22Rv1 (cell line): Measurements from ENCODE around the gene ITGAV.

ENCODE experiments used
- H3K27ac ChIP-seq: fragments of 450-650 bp; 2 replicates; pipeline ENCODE4 v1.5.1; 2017
- CTCF ChIP-seq: fragments of 450-650 bp; IDR thresholded peaks from 2 replicates; pipeline ENCODE4 v1.5.1; 2017; ENCODE audit warnings: mild to moderate bottlenecking
- ZFX ChIP-seq: fragments of 450-650 bp; IDR thresholded peaks from 2 replicates; pipeline ENCODE4 v1.6.1; 2017; ENCODE audit warnings: antibody characterized with exemption, borderline replicate concordance

Gene ITGAV

DNA sequence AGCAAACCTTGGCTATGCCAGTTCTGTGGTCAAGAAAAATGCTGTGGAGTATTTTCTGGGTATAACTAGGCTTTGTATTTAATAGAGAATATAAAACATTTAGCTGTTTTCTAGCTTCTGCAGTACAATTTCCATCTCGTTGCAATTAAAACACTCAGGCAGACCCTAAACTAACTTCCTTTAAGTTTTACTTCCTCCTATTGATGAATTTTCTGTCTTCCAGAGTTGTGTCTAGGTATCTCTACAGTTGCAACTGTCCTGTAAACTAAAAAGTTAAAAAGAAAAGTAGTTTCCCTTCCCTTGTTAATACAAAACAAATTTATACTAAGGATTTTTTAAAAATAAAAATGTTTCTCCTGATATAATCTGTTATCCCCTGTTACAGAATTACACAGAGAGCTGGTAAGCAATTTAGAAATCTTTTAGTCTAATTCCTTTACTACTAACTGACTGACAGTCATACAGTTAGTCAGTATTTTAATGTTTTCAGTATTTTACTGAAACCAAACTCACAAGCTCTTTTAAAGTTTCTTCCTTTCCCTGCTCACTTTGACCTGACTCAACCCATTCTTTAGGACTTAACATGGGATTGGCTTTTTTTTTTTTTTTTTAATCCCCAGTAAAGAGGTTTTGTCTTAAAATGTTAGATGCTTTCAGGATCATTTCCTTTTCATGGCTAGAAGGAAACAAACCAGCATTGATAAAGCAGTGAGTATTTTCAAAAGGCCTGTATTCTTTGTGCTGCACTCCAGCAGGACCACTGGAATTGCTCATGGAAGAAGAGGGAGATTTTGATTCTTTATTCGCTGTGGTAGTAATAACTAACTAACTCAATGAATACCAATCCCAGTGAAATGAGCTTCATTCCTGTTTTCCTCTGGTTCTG lies 22.9 kb downstream of the ITGAV start:
- H3K27ac ChIP-seq = no peak overlapping the region
- TF ChIP-seq CTCF (no peak), ZFX (no peak)

DNA sequence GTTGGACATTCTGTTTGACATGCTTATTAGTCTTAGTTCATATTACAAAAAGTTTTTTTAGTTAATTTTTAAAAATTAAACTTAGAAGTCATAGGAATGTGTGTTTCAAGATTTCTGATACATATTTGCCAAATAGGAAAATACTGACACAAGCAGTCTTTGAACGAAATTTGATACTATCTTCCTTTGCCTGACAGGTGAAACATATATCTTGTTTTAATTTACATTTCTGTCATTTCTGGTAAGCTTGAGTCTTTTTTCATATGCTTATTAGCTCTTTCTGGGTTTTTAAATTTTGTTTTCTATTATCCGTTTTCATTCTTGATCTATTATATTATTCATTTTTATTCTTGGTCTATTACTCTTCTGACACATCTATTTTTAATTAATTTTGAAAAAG lies 24.5 kb downstream of the ITGAV start:
- H3K27ac ChIP-seq = no peak overlapping the region
- no peak for TF ChIP-seq ZFX
- TF ChIP-seq CTCF = no peak

DNA sequence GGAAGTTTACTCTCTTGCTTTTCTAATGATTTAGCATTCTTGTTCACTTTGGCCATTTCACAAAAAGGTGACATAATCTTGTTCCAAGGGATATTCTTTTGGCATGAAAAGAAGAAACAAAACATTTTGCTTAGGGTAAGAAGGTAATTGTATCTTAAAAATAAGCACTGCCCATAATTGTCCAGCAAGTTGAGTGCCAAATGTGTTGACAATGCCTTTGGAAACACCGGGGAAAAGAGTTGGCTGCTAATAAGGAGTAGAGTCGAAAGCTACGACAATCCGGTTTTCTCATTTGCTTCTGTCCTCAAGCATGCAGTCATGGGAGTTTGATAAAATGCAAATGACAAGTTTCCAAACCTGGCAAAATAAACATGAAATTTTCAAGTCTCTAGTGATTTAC lies 27.3 kb downstream of the ITGAV start:
- TF ChIP-seq ZFX (no peak), CTCF (no peak)
- no peak overlapping the region for H3K27ac ChIP-seq

DNA sequence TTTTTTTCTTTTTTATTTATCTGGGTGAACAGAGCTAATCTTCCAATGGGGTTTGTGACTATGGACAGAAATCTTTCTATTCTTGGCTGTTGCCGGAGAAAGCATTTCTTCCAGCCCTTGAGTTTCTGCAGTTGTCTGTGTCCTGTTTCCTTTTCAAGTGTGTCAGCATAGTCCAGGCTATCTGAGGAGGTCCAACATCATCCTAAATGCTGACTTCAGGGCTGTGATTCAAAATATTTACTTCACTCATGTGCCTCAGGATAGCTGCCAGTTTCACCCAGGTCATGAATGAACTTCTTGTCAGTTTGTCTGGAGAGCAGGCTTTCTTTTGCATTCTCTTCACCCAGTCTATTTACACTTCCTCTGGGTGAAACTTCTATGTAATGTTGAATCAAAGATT lies 27.9 kb downstream of the ITGAV start:
- TF ChIP-seq ZFX (no peak), CTCF (no peak)
- H3K27ac ChIP-seq = no peak overlapping the region

DNA sequence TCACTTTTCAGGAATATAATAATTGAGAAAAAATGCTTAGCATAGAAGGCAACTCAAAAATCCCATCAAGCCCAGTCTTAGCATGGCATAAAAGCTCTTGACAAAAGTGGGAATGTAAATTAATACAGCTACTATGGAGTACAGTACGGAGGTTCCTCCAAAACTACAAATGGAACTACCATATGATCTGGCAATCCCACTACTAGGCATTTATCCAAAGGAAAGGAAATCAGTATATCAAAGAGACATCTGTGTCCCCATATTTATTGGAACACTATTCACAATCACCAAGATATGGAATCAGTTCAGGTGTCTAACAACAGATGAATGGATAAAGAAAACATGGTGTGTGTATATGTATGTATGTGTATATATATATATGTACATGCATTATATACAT lies 28.8 kb downstream of the ITGAV start:
- no peak overlapping the region for H3K27ac ChIP-seq
- TF ChIP-seq CTCF = no peak
- TF ChIP-seq ZFX = no peak

DNA sequence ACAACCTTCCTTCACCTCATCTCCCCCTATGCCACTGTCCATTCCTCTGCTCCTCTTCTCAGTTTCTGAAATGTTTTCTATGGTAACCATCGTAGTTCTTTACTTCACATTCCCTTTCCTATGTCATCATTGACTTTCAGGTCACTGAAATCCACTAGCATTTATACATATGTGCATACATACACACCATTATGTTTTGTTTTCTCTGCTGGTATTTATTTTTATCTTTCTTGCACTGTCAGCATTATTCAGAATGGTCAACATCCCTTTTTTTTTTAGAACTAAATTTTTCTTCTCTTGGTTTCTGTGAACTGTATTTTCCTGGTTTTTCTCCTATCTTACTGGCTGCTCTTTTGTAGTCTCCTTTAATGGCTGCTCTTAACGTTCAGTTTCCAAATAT lies 33.2 kb downstream of the ITGAV start:
- no peak for TF ChIP-seq ZFX
- no peak for TF ChIP-seq CTCF
- H3K27ac ChIP-seq = no peak overlapping the region

GRCh38 chr2:186624276-186624675 lies 34.4 kb downstream of the ITGAV start:
- no peak overlapping the region for H3K27ac ChIP-seq
- no peak for TF ChIP-seq ZFX
- no peak for TF ChIP-seq CTCF
